NCI-H146 (cell line): ENCODE results near the gene GDPD4.

Source experiments
- DNase-seq: peaks from one replicate; lab custom pipeline; 2025; lab: John Stamatoyannopoulos, UW

Gene GDPD4

DNA sequence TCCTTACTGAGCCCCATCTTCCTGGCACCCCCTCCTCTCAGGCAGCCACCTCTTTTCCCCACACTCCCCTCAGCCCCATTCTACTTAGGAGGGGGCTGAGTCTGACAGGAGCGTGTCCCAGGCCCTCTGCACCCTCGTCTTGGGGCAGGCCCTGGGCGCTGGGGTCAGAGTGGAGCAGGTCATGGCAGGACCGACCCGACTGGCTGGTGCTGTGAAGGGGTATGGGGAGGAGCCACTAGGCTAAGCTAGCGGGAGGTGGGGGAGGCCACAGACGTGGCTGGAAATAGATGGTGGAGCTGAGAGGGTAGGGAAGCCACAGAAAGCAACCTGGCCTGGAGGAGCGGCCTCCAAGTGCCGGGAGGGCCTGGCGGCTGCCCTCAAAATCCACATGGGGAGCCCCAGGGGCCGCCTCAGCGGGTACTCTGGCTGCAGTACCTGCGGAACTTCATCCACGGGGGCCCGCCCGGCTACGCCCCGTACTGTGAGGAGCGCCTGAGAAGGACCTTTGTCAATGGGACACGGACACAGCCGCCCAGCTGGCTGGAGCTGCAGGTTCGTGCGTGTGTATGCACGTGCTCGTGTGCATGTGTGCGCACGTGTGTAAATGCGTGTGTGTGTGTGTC is 111.8 kb downstream of the GDPD4 start:
- no peak for DNase-seq

DNA sequence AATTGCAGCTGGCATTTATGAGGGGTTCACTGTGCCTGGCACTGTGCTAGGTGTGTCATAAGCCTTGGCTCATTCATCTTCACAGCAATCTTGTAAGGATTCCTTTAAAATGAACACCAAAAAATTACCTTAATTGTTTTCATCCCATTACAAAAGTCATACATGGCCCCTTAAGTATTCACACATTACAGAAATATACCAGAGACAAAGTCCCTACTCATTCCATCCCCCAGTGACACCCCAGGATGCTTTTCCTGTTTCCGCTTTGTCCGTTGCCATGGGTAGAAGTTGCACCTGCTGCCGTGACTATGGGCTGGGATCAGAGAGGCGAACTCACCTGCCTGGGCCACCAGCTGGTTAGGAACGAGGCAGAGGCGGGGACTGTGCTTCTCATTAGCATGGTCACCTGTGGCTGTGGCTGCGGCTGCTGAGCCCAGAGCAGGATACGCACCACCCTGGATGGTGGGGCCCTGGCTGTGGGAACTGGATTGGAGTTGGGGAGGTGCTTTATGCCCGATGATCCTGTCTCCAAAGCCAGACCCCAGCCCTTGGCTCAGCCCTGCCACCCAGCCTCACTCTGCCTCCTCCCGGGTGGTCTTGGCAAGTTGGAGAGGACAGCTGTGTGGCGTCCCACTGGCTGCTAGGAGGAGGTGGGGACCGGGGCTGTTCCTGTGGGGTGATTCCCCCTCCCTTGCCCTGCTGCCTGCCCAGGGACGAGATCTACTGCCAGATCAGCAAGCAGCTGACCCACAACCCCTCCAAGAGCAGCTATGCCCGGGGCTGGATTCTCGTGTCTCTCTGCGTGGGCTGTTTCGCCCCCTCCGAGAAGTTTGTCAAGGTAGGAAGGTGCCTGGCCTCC is 112.6 kb downstream of the GDPD4 start:
- DNase-seq: peak; percentile 91

DNA sequence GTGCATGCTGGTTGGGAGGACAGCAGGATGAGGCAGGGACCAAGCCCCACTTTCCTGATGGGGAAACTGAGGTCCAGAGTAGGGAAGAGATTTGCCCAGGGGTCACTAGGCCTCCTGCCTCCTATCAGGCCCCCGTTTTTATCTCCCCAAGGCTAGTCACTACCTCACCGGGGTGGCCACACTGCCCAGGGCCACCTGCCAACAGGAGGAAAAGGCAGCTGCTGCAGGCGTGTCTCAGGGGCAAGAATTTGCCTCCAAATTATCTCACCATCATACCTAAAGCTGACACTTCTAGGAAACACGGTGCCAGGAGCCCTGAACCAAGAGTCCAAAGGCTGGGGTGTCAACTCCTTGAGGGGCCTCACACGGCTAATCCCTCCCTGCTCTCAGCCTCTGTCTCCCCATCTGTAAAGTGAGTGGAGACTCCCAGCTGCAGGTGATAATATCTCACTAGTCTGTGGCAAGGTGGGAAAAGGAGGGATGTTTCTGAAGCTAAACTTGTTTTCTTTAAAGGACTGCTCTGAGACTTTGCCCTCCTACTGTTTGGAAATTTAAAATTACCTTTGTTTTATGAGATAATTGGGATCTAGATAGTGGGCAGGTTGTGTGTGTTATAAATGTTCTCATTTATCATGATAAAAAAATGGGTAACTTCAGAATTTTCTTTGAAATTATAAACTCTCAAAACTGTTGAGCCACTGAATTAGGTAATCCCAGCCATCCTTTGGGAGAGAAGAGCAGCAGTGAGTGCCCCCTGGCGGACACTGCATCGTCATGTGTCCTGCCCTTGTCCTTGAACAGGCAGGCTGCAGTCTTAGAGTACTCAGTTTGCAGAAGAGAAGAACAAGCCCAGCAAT is 113.5 kb downstream of the GDPD4 start:
- peak; percentile 79 for DNase-seq

DNA sequence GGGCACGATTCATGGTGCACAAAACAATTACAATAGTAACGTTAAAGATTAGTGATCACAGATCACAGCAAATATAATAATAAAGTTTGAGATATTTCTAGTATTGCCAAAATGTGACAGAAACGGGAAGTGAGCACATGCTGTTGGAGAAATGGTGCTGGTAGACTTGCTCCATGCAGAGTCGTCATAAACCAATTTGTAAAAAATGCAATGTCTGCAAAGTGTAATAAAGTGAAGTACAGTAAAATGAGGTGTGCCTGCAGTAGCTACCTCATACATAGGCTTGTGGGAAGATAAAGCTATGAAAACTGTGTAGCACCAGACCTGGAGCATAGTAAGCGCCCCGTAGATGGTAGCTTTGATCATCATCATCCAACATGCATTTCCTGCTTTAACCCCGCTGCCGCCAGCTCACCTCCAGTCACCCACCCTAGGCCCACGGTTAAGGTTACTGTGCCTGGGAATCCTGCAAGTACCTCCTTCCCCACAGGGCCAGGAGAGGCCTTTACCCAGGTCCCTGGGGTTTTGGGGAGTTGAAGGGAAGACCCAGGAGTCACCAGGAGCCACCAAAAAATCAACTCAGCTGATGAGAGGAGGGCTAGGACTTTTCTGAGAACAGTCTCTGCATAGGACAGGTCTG is 114.3 kb downstream of the GDPD4 start:
- no peak for DNase-seq

DNA sequence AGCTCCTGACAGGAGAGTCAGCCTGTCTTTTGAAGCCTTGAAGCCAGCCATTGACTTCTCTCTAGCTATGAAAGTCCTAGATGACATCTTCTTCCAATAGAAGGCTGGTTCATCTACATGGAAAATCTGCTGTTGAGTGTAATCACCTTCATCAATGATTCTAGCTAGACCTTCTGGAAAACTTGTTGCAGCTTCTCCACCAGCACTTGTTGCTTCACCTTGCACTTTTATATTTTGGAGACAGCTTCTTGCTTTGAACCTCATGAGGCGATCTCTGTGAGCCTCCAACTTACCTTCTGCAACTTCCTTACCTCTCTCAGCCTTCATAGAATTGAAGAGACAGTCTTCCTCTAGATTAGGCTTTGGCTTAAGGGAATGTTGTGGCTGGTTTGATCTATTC is 115.2 kb downstream of the GDPD4 start:
- no peak for DNase-seq

DNA sequence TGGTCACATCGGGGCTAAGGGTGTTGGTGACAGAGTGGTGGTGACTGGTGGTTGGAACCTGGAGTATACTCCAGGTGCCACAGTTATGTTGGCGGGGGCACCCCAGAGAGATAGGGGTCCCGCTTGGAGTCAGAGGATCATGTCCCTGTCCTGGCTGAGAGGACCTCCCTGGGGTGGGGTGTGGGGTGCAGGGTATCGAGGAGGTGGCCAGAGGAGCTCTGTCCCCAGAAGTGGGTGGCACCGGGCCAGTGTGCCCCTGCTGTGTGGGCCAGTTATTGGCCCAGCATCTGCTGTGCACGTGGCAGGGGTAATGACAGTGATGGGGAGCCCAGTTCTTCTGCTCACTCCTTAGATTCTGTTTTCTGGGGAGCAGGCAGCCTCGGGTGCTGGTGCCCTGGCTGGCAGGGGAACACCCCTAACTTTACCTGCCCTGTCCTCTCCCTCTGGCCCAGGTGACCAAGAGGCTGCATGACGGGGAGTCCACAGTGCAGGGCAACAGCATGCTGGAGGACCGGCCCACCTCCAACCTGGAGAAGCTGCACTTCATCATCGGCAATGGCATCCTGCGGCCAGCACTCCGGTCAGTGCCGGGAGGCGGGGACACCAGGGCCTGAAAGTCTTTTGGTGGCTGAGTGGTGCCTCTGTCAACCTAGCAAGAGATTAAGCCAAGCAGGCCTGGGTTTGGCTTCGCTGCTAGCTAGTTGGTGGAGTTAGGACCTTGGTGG is 117.2 kb downstream of the GDPD4 start:
- no peak for DNase-seq

DNA sequence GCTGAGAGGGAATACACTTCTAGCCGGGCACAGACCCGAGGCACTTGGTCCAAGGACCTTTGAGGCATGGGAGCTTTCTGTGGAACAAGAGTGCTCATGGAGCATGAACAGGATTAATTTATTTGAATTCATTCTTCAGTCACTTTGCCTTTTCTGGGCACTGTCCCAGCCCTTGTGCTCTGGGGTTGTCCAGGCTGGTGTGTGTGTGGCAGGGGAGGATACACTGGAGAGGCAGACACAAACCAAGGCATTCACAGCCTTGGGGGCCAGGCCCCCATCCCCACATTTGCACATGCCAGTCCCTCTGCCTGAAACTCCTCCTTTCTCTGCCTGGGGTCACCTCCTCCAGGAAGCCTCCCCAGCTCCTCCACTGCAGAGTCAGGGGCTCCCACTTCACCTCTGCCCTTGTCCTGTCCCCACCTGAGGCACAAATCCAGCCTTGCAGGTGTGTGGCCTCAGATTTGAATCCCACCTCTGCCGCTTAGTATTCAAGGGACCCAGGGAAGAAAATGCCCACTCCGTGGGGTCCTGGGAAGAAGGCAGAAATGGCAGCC is 118.0 kb downstream of the GDPD4 start:
- DNase-seq: no peak

DNA sequence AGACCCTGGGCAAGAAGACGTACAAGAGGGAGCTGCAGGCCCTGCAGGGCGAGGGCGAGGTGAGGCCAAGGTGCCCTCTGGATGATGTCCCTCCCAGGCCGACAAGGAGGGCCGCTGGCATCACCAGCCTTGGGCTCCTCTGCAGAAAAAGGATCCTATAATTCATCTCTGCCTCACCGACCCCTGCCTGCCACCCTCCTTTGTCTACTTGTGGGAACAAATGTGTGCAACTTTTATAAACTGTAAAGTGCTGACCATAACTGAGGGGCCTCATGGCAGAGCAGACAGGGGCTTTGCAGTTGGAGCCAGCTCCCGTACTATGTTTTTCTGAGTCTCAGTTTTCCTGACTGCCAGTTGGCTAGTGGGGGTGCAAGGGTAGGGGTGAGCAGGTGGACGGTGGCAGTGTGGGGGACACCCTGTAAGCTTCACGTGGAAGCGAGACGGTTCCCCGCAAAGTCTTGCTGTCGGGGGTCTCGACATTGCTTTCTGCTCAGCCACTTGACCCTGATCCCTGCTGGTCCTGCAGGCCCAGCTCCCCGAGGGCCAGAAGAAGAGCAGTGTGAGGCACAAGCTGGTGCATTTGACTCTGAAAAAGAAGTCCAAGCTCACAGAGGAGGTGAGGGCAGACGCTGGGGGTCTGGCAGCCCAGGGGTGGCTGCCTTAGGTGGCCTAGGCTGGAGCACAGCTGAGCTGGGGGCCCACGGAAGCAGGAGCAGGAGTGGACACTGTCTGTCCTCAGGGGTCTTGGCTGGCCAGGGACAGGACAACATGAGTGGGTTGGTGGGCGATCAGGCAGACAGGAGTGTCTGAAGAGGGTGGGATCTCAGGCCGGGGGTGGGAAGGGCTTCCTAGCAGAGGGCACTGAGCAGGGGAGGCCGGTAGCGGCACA is 118.7 kb downstream of the GDPD4 start:
- no peak for DNase-seq

DNA sequence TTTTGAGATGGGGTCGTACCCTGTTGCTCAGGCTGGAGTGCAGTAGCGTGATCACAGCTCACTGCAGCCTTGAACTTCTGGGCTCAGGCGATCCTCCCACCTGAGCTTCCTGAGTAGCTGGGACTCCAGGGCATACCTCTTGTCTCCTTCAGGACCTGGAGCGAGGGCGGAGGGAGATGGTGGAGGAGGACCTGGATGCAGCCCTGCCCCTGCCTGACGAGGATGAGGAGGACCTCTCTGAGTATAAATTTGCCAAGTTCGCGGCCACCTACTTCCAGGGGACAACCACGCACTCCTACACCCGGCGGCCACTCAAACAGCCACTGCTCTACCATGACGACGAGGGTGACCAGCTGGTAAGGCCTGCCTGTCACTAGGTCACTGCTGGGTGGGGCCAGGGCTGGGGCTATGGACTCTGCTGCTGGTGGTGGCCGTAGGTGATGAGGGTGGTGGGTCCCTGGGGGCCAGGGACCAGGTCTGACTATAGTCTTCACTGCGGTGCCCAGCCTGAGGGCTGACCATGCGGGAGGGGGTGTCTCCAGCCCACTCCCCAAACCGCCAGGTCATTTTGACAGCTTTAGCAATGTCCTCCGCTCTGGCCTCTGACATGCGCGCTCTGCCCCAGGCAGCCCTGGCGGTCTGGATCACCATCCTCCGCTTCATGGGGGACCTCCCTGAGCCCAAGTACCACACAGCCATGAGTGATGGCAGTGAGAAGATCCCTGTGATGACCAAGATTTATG is 119.5 kb downstream of the GDPD4 start:
- DNase-seq: no peak

DNA sequence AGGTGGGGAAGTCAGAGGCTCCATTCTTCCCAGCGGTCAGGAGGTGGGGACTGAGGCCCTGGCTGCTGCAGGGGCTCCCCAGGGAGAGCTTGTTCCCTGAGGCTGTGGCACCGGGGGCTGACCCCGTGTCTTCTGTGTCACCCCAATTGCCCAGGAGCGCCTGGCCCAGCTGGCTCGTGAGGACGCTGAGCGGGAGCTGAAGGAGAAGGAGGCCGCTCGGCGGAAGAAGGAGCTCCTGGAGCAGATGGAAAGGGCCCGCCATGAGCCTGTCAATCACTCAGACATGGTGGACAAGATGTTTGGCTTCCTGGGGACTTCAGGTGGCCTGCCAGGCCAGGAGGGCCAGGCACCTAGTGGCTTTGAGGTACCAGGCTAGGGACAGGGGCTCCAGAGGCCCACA is 120.3 kb downstream of the GDPD4 start:
- DNase-seq: no peak

DNA sequence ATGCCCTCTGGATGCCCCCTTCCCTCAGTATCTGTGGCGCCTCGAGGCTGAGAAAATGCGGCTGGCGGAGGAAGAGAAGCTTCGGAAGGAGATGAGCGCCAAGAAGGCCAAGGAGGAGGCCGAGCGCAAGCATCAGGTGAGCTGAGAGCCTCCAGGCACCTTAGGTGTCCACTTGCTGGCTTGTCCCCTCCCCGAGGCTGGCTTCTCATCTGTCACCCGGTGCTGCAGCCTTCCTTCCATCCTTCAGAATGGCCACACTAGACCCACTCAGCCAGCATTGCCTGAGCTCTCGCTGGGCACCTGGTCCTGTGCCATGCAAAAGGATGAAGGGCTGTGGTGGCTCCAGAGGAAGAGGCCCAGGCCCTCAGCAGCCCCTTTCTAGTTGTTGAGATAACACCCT is 121.1 kb downstream of the GDPD4 start:
- DNase-seq: no peak

DNA sequence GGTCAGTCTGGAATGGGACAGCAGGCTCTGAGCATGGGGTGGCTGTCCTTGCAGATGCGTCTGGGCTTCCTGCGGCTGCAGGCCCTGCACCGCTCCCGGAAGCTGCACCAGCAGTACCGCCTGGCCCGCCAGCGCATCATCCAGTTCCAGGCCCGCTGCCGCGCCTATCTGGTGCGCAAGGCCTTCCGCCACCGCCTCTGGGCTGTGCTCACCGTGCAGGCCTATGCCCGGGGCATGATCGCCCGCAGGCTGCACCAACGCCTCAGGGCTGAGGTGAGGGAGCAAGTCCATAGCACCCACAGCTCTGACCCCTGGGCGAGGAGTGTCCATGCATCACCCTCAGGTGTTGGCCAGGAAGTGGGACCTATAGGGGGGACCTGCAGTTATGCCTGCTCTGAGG is 121.8 kb downstream of the GDPD4 start:
- DNase-seq: no peak

DNA sequence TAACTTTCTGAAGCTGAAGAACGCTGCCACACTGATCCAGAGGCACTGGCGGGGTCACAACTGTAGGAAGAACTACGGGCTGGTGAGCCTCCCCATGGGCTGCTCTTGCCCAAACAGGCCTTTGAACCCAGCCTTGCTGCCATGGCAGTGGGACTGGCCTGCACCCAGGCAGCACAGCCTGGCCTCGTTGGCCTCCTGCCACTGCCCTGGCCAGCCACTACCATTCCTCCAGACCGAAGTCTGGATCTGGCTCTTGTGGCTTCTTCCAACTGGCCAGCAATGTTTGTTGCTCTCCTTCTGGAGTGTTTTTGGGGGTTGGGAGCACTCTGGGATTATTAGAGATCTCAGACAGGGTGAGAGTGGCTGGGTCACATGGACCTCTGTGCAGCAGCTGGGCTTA is 122.4 kb downstream of the GDPD4 start:
- DNase-seq: no peak

DNA sequence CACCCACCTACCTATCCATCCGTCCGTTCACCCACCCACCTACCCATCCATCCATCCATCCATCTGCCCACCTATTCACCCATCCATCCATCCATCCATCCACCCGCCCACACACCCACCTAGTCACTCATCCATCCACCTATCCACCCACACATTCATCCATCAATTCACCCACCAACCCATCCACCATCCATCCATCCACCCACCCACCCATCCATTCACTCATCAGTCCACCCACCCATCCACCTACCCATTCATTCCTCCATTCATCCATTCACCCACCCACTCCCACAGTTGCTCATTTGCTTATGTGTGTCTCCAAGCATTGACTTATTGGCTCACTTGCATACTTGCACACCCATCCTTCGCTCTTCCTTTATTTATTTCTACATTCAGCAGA is 123.3 kb downstream of the GDPD4 start:
- DNase-seq: no peak

DNA sequence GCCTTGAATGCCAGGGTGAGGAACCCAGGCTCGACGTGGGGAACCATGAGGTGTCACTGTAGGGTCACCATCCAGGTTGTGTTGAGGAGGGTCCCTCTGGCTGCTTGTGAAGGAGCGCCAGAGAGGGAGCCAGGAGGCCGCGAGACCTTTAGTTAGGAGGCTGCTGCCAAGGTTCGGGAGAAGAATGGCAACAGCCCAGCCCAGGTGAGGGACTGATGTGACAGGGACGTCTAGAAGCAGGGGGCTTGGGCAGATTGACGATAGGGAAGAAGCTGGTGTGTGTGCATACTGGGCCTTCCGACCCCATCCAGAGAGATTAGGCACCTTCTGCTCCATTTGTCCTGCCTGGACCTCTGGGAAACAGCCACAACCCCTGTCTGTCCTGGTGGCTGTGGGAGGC is 124.5 kb downstream of the GDPD4 start:
- DNase-seq: no peak

DNA sequence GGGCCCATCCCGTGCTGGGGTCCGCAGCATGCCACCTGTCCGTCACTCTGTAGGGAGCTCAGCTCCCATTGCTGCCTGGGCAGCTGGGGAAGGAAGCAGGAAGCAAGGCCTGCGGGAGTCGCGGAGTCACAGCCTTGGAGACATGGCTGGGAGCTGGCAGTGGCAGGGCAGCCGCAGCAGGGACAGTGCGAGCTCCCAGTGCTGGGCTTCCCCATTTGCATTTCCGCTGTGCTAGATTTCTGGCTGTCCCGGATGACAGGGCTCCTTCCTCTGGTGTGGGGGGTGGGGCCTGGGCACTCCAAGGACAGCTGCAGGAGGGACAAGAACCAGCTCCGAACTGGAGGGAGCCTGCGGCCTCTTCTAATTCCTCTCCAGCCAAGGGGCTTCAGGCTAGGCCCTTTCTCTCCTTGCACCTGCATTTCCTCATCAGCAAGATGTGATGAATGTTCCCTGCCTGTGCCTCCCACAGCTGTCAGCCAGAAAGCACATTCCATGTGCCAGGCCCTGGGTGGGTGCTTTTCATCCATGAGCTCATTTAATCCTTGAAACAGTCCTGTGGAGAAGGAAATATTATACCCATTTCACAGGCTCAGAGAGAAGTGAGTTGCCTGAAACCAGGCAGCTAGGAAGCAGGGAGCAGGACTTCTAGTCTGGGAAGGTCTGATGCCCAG is 125.5 kb downstream of the GDPD4 start:
- DNase-seq: peak; percentile 13

DNA sequence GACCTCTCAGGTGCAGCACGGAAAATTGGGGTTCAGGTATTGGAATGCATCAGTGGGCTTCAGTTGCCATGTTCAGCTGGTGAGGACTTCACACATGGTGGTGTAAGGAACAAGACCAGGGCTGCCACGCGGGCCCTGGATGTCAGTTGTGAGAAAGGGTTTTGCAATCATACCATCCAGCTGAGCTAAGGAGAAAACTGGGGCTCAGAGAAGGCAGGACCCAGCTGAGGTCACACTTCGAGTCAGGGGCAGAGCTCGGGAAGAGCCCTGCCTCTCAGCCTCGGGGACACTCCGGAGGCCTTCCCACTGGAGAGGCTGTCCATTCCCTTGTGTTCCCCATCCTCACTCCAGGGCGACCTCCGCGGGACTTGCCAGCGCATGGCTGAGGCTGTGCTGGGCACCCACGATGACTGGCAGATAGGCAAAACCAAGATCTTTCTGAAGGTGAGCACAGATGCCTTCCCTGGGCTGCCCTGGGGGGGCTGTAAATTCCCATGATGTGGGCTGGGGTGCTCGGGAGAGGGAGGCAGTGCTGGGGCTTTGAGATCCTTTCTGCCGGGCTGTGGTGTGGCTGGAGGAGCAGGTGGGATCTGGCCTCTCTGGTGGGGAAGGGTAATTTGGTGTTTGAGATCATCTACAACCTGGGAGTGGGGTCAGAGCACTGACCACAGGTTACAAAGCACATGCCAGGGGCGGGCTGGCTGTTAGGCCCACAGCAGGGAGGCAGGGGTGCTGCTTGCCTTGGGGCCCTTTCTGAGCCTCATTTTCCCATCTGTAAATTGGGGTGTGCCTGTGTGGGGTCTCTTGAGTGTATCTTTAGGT is 126.3 kb downstream of the GDPD4 start:
- no peak for DNase-seq

DNA sequence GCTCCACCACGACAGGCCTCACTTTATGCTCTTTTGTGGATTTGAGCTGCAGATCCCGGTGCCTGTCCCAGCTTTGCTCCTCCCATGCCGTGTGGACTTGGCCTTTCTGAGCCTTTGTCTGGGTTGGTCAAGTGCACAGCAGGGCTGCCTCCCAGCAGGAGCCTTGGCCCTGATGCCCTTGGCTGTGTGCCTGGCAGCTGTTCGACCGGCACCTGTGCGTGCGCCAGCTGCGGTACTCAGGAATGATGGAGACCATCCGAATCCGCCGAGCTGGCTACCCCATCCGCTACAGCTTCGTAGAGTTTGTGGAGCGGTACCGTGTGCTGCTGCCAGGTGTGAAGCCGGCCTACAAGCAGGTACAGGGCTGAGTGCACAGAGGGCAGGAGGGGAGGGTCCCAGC is 126.9 kb downstream of the GDPD4 start:
- peak; percentile 88 for DNase-seq
